ENCODE results near the gene STXBP5L. TPM values are rescaled to one million over a fixed set of nuclear protein-coding genes. Genes with fewer than 3 reads are reported as not detected.
"Not testable (repeated sequence)": the region's sequence is repeated elsewhere in the genome, so short reads cannot be mapped to it uniquely, and the experiment has no call there.

STXBP5L gene
- total RNA-seq, 2 experiments from 2014 or later = not detected

- Mint-ChIP-seq H3K36me3 (ENCODE audit: low read depth) (no peaks in the 10 kb centered on the region), H3K4me1 (ENCODE audit: low read depth) (no peaks in the 10 kb centered on the region)
- no peaks in the 10 kb centered on the region for H3K9me3 ChIP-seq (ENCODE audit: control insufficient read depth in 1 of 2, insufficient read depth in 1 of 2, low read length in 2 of 2)
Measured at GRCh38 chr3:121330634-121331033, 422.6 kb downstream of the STXBP5L start.

GRCh38 chr3:121355960-121356359 lies 448.0 kb downstream of the STXBP5L start:
- peaks cover 24% of the 10 kb centered on the region for H3K9me3 Mint-ChIP-seq
- intact Hi-C loops (cut with DNase I, micrococcal nuclease); H3K4me3 Mint-ChIP-seq; H3K36me3 Mint-ChIP-seq (ENCODE audit: low read depth); H3K4me1 Mint-ChIP-seq (ENCODE audit: low read depth); H3K4me1 ChIP-seq (ENCODE audit: insufficient read depth, low read length); H3K27ac Mint-ChIP-seq; H3K36me3 ChIP-seq (ENCODE audit: insufficient read depth, low read length); H3K27me3 ChIP-seq (ENCODE audit: control insufficient read depth in 1 of 2, insufficient read depth in 2 of 2, low read length in 2 of 2); ATAC-seq (ENCODE audit: poor library complexity); H3K27me3 Mint-ChIP-seq; H3K9me3 ChIP-seq (ENCODE audit: control insufficient read depth in 1 of 2, insufficient read depth in 1 of 2, low read length in 2 of 2); DNase-seq; H3K27ac ChIP-seq (ENCODE audit: low read depth in 1 of 2, low read length in 2 of 2); CTCF ChIA-PET; H3K4me3 ChIP-seq (ENCODE audit: low read length): not testable (repeated sequence)
- POLR2A ChIA-PET = interaction anchor here (0.6 kb wide), 1 partner anchor 15 kb away, joined by 3 read pairs; no protein-coding TSS in a partner anchor

More at GRCh38 chr3:121330634-121331033, 422.6 kb downstream of the STXBP5L start:
- Histone ChIP-seq H3K27ac (ENCODE audit: low read depth in 1 of 2, low read length in 2 of 2) (no peak overlapping the region), H3K36me3 (ENCODE audit: insufficient read depth, low read length) (no peaks in the 10 kb centered on the region), H3K27me3 (ENCODE audit: control insufficient read depth in 1 of 2, insufficient read depth in 2 of 2, low read length in 2 of 2) (peaks cover 0 to 2% of the 10 kb centered on the region in 2 experiments), H3K4me3 (ENCODE audit: low read length) (no peak overlapping the region), H3K4me1 (ENCODE audit: insufficient read depth, low read length) (no peaks in the 10 kb centered on the region)
- Mint-ChIP-seq H3K9me3 (no peaks in the 10 kb centered on the region), H3K4me3 (no peak overlapping the region), H3K27me3 (peaks cover 20% of the 10 kb centered on the region), H3K27ac (no peak overlapping the region)
- POLR2A ChIA-PET = no interaction called here
- intact Hi-C loops (cut with DNase I, micrococcal nuclease) = no loop called here
- CTCF ChIA-PET = no interaction called here
- ATAC-seq (ENCODE audit: poor library complexity) (no peak), DNase-seq (no peak)
- TF ChIP-seq CTCF (IDR thresholded peaks at IDR 0.05) = no peak

GRCh38 chr3:121362035-121362734 lies 454.2 kb downstream of the STXBP5L start:
- intact Hi-C loops (cut with DNase I, micrococcal nuclease) = no loop called here
- peaks cover 4% of the 10 kb centered on the region for H3K27me3 Mint-ChIP-seq
- Histone ChIP-seq H3K4me3 (ENCODE audit: low read length) (no peak overlapping the region), H3K27ac (ENCODE audit: low read depth in 1 of 2, low read length in 2 of 2) (no peak overlapping the region), H3K4me1 (ENCODE audit: insufficient read depth, low read length) (no peaks in the 10 kb centered on the region), H3K9me3 (ENCODE audit: control insufficient read depth in 1 of 2, insufficient read depth in 1 of 2, low read length in 2 of 2) (peaks cover 0 to 5% of the 10 kb centered on the region in 2 experiments), H3K27me3 (ENCODE audit: control insufficient read depth in 1 of 2, insufficient read depth in 2 of 2, low read length in 2 of 2) (no peaks in the 10 kb centered on the region), H3K36me3 (ENCODE audit: insufficient read depth, low read length) (no peaks in the 10 kb centered on the region)
- H3K9me3 Mint-ChIP-seq = peaks cover 18% of the 10 kb centered on the region
- POLR2A ChIA-PET = no interaction called here
- no peaks in the 10 kb centered on the region for H3K4me1 Mint-ChIP-seq (ENCODE audit: low read depth)
- ATAC-seq (ENCODE audit: poor library complexity) (no peak), DNase-seq (no peak)
- TF ChIP-seq CTCF (IDR thresholded peaks at IDR 0.05) = no peak
- no peak overlapping the region for H3K27ac Mint-ChIP-seq
- H3K36me3 Mint-ChIP-seq (ENCODE audit: low read depth) = no peaks in the 10 kb centered on the region
- no peak overlapping the region for H3K4me3 Mint-ChIP-seq
- CTCF ChIA-PET = no interaction called here

- peaks cover 16% of the 10 kb centered on the region for H3K27me3 Mint-ChIP-seq
- H3K36me3 ChIP-seq (ENCODE audit: insufficient read depth, low read length); H3K4me1 Mint-ChIP-seq (ENCODE audit: low read depth); POLR2A ChIA-PET; H3K4me1 ChIP-seq (ENCODE audit: insufficient read depth, low read length); ATAC-seq (ENCODE audit: poor library complexity); intact Hi-C loops (cut with DNase I, micrococcal nuclease); H3K9me3 ChIP-seq (ENCODE audit: control insufficient read depth in 1 of 2, insufficient read depth in 1 of 2, low read length in 2 of 2); DNase-seq; CTCF ChIA-PET; H3K4me3 Mint-ChIP-seq; H3K36me3 Mint-ChIP-seq (ENCODE audit: low read depth); H3K4me3 ChIP-seq (ENCODE audit: low read length); H3K27ac ChIP-seq (ENCODE audit: low read depth in 1 of 2, low read length in 2 of 2); H3K9me3 Mint-ChIP-seq; H3K27ac Mint-ChIP-seq; H3K27me3 ChIP-seq (ENCODE audit: control insufficient read depth in 1 of 2, insufficient read depth in 2 of 2, low read length in 2 of 2): not testable (repeated sequence)
Measured at GRCh38 chr3:121388308-121388707, 480.3 kb downstream of the STXBP5L start.

GRCh38 chr3:121395967-121396366 lies 488.0 kb downstream of the STXBP5L start:
- H3K27me3 ChIP-seq (ENCODE audit: control insufficient read depth in 1 of 2, insufficient read depth in 2 of 2, low read length in 2 of 2); DNase-seq; intact Hi-C loops (cut with DNase I, micrococcal nuclease); H3K27ac Mint-ChIP-seq; H3K4me3 ChIP-seq (ENCODE audit: low read length); POLR2A ChIA-PET; H3K4me1 ChIP-seq (ENCODE audit: insufficient read depth, low read length); ATAC-seq (ENCODE audit: poor library complexity); H3K9me3 Mint-ChIP-seq; CTCF ChIA-PET; H3K9me3 ChIP-seq (ENCODE audit: control insufficient read depth in 1 of 2, insufficient read depth in 1 of 2, low read length in 2 of 2); H3K4me3 Mint-ChIP-seq; H3K4me1 Mint-ChIP-seq (ENCODE audit: low read depth); H3K27ac ChIP-seq (ENCODE audit: low read depth in 1 of 2, low read length in 2 of 2); H3K36me3 ChIP-seq (ENCODE audit: insufficient read depth, low read length); H3K36me3 Mint-ChIP-seq (ENCODE audit: low read depth): not testable (repeated sequence)
- H3K27me3 Mint-ChIP-seq = peaks cover 34% of the 10 kb centered on the region

- intact Hi-C loops (cut with DNase I, micrococcal nuclease); CTCF ChIA-PET; DNase-seq; POLR2A ChIA-PET; H3K9me3 Mint-ChIP-seq; H3K27ac ChIP-seq (ENCODE audit: low read depth in 1 of 2, low read length in 2 of 2); H3K4me3 Mint-ChIP-seq; H3K27ac Mint-ChIP-seq; H3K27me3 ChIP-seq (ENCODE audit: control insufficient read depth in 1 of 2, insufficient read depth in 2 of 2, low read length in 2 of 2); H3K9me3 ChIP-seq (ENCODE audit: control insufficient read depth in 1 of 2, insufficient read depth in 1 of 2, low read length in 2 of 2); H3K4me3 ChIP-seq (ENCODE audit: low read length); ATAC-seq (ENCODE audit: poor library complexity); H3K4me1 Mint-ChIP-seq (ENCODE audit: low read depth); H3K36me3 Mint-ChIP-seq (ENCODE audit: low read depth); H3K36me3 ChIP-seq (ENCODE audit: insufficient read depth, low read length); H3K4me1 ChIP-seq (ENCODE audit: insufficient read depth, low read length): not testable (repeated sequence)
- peaks cover 34% of the 10 kb centered on the region for H3K27me3 Mint-ChIP-seq
Measured at GRCh38 chr3:121398051-121398450, 490.0 kb downstream of the STXBP5L start.

All from CD4-positive, alpha-beta T cell (primary cell).